Natural killer cell (primary cell): Measurements from ENCODE around the gene DPYD. TPM values are rescaled to one million over a fixed set of nuclear protein-coding genes. Genes with fewer than 3 reads are reported as not detected.

ENCODE experiments used
- ATAC-seq, 3 donors: fragments of 150-1000 bp in 2 of 3; fragments of 200-7000 bp in 1 of 3; cut with Tn5 transposase; 1 replicate in 1 of 3; 2 replicates in 2 of 3; pipeline ENCODE4 v1.10.0; 2021; ENCODE audit warnings: mild to moderate bottlenecking in 2 of 3, moderate library complexity in 2 of 3
- DNase-seq, 2 donors: peaks; one replicate each; pipeline versions ENCODE4 v3.0.0 to v3.0.0-alpha.2; 2013 to 2021; ENCODE audit warnings: mixed read lengths in 1 of 2
- H3K27ac ChIP-seq: one replicate; pipeline ENCODE4 v1.5.1; 2013; ENCODE audit warnings: mild to moderate bottlenecking, low read length
- H3K27me3 ChIP-seq: one replicate; pipeline ENCODE4 v1.6.1; 2013; ENCODE audit warnings: low read length; ENCODE audit not compliant: control insufficient read depth, insufficient read depth
- H3K36me3 ChIP-seq: one replicate; pipeline ENCODE4 v1.6.1; 2013; ENCODE audit warnings: low read length; ENCODE audit not compliant: control insufficient read depth, insufficient read depth
- H3K4me1 ChIP-seq: one replicate; pipeline ENCODE4 v1.6.1; 2013; ENCODE audit warnings: low read length; ENCODE audit not compliant: control insufficient read depth, insufficient read depth
- H3K4me3 ChIP-seq: one replicate; pipeline ENCODE4 v1.5.1; 2013; ENCODE audit warnings: low read length
- H3K9me3 ChIP-seq: one replicate; pipeline ENCODE4 v1.6.1; 2013; ENCODE audit warnings: low read length; ENCODE audit not compliant: control insufficient read depth, insufficient read depth
- H3K27ac Mint-ChIP-seq, 2 donors: one replicate each; pipeline ENCODE4 v1.8.0; 2022; ENCODE audit warnings: mild to moderate bottlenecking in 2 of 2, mixed read lengths in 2 of 2, moderate library complexity in 1 of 2
- H3K27me3 Mint-ChIP-seq, 2 donors: one replicate each; pipeline ENCODE4 v1.8.0; 2022; ENCODE audit warnings: low read depth in 2 of 2, mixed read lengths in 2 of 2
- H3K36me3 Mint-ChIP-seq: one replicate; pipeline ENCODE4 v1.8.0; 2022; ENCODE audit warnings: mixed read lengths
- H3K4me1 Mint-ChIP-seq, 2 donors: one replicate each; pipeline ENCODE4 v1.8.0; 2022; ENCODE audit warnings: mixed read lengths in 2 of 2
- H3K4me3 Mint-ChIP-seq: one replicate; pipeline ENCODE4 v1.8.0; 2022; ENCODE audit warnings: mild to moderate bottlenecking, moderate library complexity, mixed read lengths
- H3K9me3 Mint-ChIP-seq, 2 donors: one replicate each; pipeline ENCODE4 v1.8.0; 2022; ENCODE audit warnings: mixed read lengths in 2 of 2
- CTCF ChIP-seq: fragments of 200-600 bp; IDR thresholded peaks from one replicate; pipeline ENCODE4 v1.8.0; 2022; ENCODE audit warnings: antibody characterized with exemption
- WGBS: methylation state at CpG from one replicate; pipeline ENCODE4 v1.1.7; 2013; ENCODE audit warnings: missing lambda C conversion rate; ENCODE audit not compliant: insufficient coverage; 5-methylcytosine and 5-hydroxymethylcytosine counted together
- intact Hi-C: fragments of 100-400 bp; cut with micrococcal nuclease; formaldehyde crosslinking; loops from one replicate; pipeline ENCODE4 v1.14.2; 2022
- total RNA-seq, 4 donors: library from RNA; stranded (reverse); fragments of 120-200 nt in 1 of 4; gene quantifications; one replicate each; pipeline versions ENCODE4 v1.2.3 to v1.2.4, GENCODE V29; 2013 to 2022

Gene DPYD
- total RNA-seq, 3 donors from 2014 or later (not counting 1 experiment from before 2014, with no cell fraction given), result 56.6 to 66.7 (median 56.9) TPM

DNA sequence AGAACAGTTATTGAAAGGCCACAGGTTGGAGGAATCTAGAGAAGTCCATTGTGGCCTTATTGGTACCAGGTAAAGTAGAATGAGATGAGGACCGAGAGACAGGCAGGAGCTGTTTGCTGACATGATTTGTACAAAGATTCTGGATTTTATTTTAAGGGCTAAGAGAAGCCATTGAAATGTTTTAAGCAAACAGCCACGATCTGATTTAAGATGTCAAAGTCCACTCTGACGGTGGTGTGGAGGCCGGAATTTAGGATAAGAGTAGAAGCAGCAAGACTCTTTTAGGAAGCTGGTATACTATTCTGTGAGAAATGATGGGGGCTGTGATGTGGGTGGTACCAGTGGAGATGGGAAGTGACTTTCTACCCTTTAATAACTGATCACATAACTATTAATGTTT is 418.5 kb downstream of the DPYD start:
- 90% methylated on average over 4 of the region's 4 CpGs for WGBS
- Histone ChIP-seq H3K4me1 (no peaks in the 10 kb centered on the region), H3K36me3 (no peaks in the 10 kb centered on the region), H3K9me3 (no peaks in the 10 kb centered on the region), H3K27me3 (no peaks in the 10 kb centered on the region), H3K27ac (no peak overlapping the region), H3K4me3 (no peak overlapping the region)
- Mint-ChIP-seq H3K27ac (no peak overlapping the region), H3K27me3 (no peaks in the 10 kb centered on the region), H3K9me3 (no peaks in the 10 kb centered on the region), H3K36me3 (no peaks in the 10 kb centered on the region), H3K4me1 (peaks cover 7 to 12% of the 10 kb centered on the region in 2 donors), H3K4me3 (no peak overlapping the region)
- no peak for ATAC-seq
- no peak for DNase-seq
- intact Hi-C loops, result no loop called here
- no peak for TF ChIP-seq CTCF

- DNase-seq (no peak), ATAC-seq (no peak)
- H3K9me3 Mint-ChIP-seq, result no peaks in the 10 kb centered on the region
- no CpG with 5 or more reads among the region's 3 CpGs for WGBS
- TF ChIP-seq CTCF, result no peak
- intact Hi-C loops, result no loop called here
- no peaks in the 10 kb centered on the region for H3K36me3 ChIP-seq
- H3K4me3 Mint-ChIP-seq, result no peak overlapping the region
- H3K27ac ChIP-seq, result no peak overlapping the region
- H3K4me3 ChIP-seq, result no peak overlapping the region
- H3K27ac Mint-ChIP-seq, result no peak overlapping the region
- H3K27me3 ChIP-seq, result no peaks in the 10 kb centered on the region
- H3K36me3 Mint-ChIP-seq, result no peaks in the 10 kb centered on the region
- no peaks in the 10 kb centered on the region for H3K4me1 ChIP-seq
- H3K9me3 ChIP-seq, result no peaks in the 10 kb centered on the region
- no peaks in the 10 kb centered on the region for H3K27me3 Mint-ChIP-seq
- H3K4me1 Mint-ChIP-seq, result peaks cover 7 to 12% of the 10 kb centered on the region in 2 donors
Measured at GRCh38 chr1:97501628-97502027, 419.2 kb downstream of the DPYD start.

DNA sequence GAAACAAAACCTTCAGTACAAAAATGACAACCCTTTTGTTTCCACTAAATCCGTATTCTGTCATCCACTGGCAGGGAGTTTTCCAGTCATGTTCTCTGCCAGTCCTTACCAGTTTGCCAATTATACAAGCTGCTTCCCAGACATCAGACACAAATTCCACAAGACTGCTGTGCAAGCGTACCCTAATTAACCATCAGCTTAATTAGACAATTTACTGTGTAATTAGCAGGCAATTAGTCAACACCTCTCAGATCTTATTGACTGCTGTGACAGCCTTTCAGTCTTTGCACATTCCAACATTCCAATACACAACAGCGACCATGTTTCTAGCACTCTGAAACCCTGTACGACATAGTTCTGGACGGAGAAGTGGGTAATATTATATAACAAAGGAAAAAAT is 420.1 kb downstream of the DPYD start:
- WGBS, result 93% methylated on average over 2 of the region's 5 CpGs
- H3K9me3 Mint-ChIP-seq, result no peaks in the 10 kb centered on the region
- no peaks in the 10 kb centered on the region for H3K36me3 ChIP-seq
- no peak overlapping the region for H3K4me3 ChIP-seq
- H3K4me3 Mint-ChIP-seq, result no peak overlapping the region
- no peaks in the 10 kb centered on the region for H3K36me3 Mint-ChIP-seq
- H3K4me1 ChIP-seq, result no peaks in the 10 kb centered on the region
- no peak for DNase-seq
- H3K27ac Mint-ChIP-seq, result no peak overlapping the region
- intact Hi-C loops, result no loop called here
- H3K27me3 Mint-ChIP-seq, result no peaks in the 10 kb centered on the region
- H3K4me1 Mint-ChIP-seq, result peaks cover 4 to 10% of the 10 kb centered on the region in 2 donors
- no peaks in the 10 kb centered on the region for H3K27me3 ChIP-seq
- no peak for TF ChIP-seq CTCF
- H3K27ac ChIP-seq, result no peak overlapping the region
- H3K9me3 ChIP-seq, result no peaks in the 10 kb centered on the region
- no peak for ATAC-seq

DNA sequence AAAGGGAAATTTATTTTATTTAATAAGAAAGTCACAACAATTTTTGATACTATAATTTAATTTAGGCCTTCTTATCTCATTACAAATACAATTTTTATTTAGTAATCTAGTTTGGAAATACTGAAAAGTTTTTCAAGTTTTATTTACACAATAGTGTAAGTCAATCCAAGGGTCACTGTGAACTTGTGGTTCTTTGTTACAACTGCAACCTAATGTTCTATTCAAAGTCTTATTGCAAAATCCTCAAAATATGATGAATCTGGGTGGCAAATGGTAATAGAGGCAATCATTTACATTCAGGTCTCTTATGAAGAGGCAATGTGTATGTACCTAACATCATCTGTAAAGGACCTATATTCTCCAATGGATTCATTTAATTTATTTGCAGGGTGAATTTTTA is 421.2 kb downstream of the DPYD start:
- Mint-ChIP-seq H3K27me3 (no peaks in the 10 kb centered on the region), H3K4me1 (peaks cover 0 to 6% of the 10 kb centered on the region in 2 donors), H3K36me3 (no peaks in the 10 kb centered on the region), H3K4me3 (no peak overlapping the region), H3K9me3 (no peaks in the 10 kb centered on the region), H3K27ac (no peak overlapping the region)
- TF ChIP-seq CTCF, result no peak
- no peaks in the 10 kb centered on the region for H3K36me3 ChIP-seq
- ATAC-seq (no peak), DNase-seq (no peak)
- H3K9me3 ChIP-seq, result no peaks in the 10 kb centered on the region
- no peaks in the 10 kb centered on the region for H3K4me1 ChIP-seq
- intact Hi-C loops, result no loop called here
- H3K4me3 ChIP-seq, result no peak overlapping the region
- H3K27ac ChIP-seq, result no peak overlapping the region
- no peaks in the 10 kb centered on the region for H3K27me3 ChIP-seq
